K562 (cell line): ENCODE results near the gene MYL12A. TPM values are rescaled to one million over a fixed set of nuclear protein-coding genes. Genes with fewer than 3 reads are reported as not detected.
A peak's percentile ranks its signal among the peaks of the same experiment; 100 is the strongest.

Experiments used
- ATAC-seq: fragments of 200-7000 bp; cut with Tn5 transposase; 3 replicates; pipeline ENCODE4 v1.9.1; 2020; ENCODE audit warnings: moderate library complexity
- BruUV-seq: library from RNA; stranded (reverse); fragments of 400-500 nt; replicated peaks from 2 replicates; lab custom pipeline; 2021; lab: Mats Ljungman, UMichigan
- CTCF ChIA-PET: fragments of 300-600 bp; formaldehyde crosslinking; extraction: SDS; loops from one replicate; lab custom pipeline; 2021; ENCODE audit warnings: low intra/inter-chr PET ratio; lab: Yijun Ruan, JAX
- POLR2A ChIA-PET: fragments of 300-600, 350-650 bp; sonication (Branson Sonifier 250); formaldehyde crosslinking; extraction: SDS; loops from one replicate; lab custom pipeline; 2021; ENCODE audit warnings: antibody characterized with exemption, inconsistent platforms; lab: Yijun Ruan, JAX
- DNase-seq, 4 experiments: peaks; one replicate each; pipeline versions ENCODE4 v3.0.0 to v3.0.0-alpha.2; 2011 to 2018; ENCODE audit warnings: low spot score in 3 of 4, mixed read lengths in 3 of 4; ENCODE audit errors: extremely low read depth in 1 of 4
- FAIRE-seq: peaks from 2 replicates; lab custom pipeline; 2011; peaks lifted over from hg19 to GRCh38; lab: Jason Lieb, UNC
- H2AFZ ChIP-seq: 2 replicates; pipeline ENCODE4 v1.6.0; 2011; ENCODE audit warnings: low read depth, low read length, control low read depth, inconsistent platforms
- H3K27ac ChIP-seq: fragments of 200-600 bp; 3 replicates; pipeline ENCODE4 v1.8.0; 2011; ENCODE audit warnings: low read depth, mild to moderate bottlenecking, control low read depth, inconsistent platforms, low read length, moderate library complexity, mixed read lengths; ENCODE audit errors: extremely low read depth
- H3K27me3 ChIP-seq, 2 experiments: fragments of 300-600 bp in 1 of 2; 2 replicates in 1 of 2; 3 replicates in 1 of 2; pipeline versions ENCODE4 v1.6.0 to v1.8.0; 2011; ENCODE audit warnings: inconsistent platforms in 2 of 2, low read length in 2 of 2, mild to moderate bottlenecking in 1 of 2, mixed read lengths in 1 of 2, moderate library complexity in 1 of 2; ENCODE audit not compliant: control insufficient read depth in 2 of 2, insufficient read depth in 2 of 2
- H3K36me3 ChIP-seq: fragments of 300-600 bp; 3 replicates; pipeline ENCODE4 v1.8.0; 2011; ENCODE audit warnings: mild to moderate bottlenecking, low read length, inconsistent platforms; ENCODE audit not compliant: control insufficient read depth, insufficient read depth
- H3K4me1 ChIP-seq, 2 experiments: fragments of 200-600 bp in 1 of 2; replicated peaks in 1 of 2; 2 replicates in 1 of 2; 3 replicates in 1 of 2; pipeline versions ENCODE4 v1.5.1 to v1.8.0; 2011; ENCODE audit warnings: inconsistent platforms in 2 of 2, low read length in 2 of 2, mild to moderate bottlenecking in 1 of 2, mixed read lengths in 1 of 2, moderate library complexity in 1 of 2; ENCODE audit not compliant: control insufficient read depth in 2 of 2, insufficient read depth in 2 of 2
- H3K4me2 ChIP-seq: 2 replicates; pipeline ENCODE4 v1.6.1; 2011; ENCODE audit warnings: low read length, control low read depth, inconsistent platforms, mixed read lengths; ENCODE audit not compliant: insufficient read depth
- H3K4me3 ChIP-seq: fragments of 200-600 bp; sonication (generic), shearing (Covaris generic); 2 replicates; pipeline ENCODE4 v1.5.1; 2016; ENCODE audit warnings: control low read depth, inconsistent platforms
- H3K79me2 ChIP-seq: fragments of 200-600 bp; 3 replicates; pipeline ENCODE4 v1.8.0; 2011; ENCODE audit warnings: low read length, inconsistent platforms; ENCODE audit not compliant: control insufficient read depth, insufficient read depth
- H3K9ac ChIP-seq, 2 experiments: 2 replicates each; pipeline versions ENCODE4 v1.6.0 to v1.6.1; 2011; ENCODE audit warnings: low read depth in 2 of 2, low read length in 2 of 2, control low read depth in 1 of 2, inconsistent platforms in 1 of 2, mild to moderate bottlenecking in 1 of 2, mixed read lengths in 1 of 2; ENCODE audit not compliant: insufficient read depth in 1 of 2
- H3K9me1 ChIP-seq: one replicate; pipeline ENCODE4 v1.6.0; 2011; ENCODE audit warnings: inconsistent platforms, mild to moderate bottlenecking, low read length, moderate library complexity; ENCODE audit not compliant: control insufficient read depth, insufficient read depth
- H3K9me3 ChIP-seq: replicated peaks from 2 replicates; pipeline ENCODE4 v1.5.1; 2011; ENCODE audit warnings: low read depth, low read length, inconsistent platforms; ENCODE audit not compliant: control insufficient read depth, insufficient read depth
- H4K20me1 ChIP-seq: replicated peaks from 2 replicates; pipeline ENCODE4 v1.6.1; 2011; ENCODE audit warnings: low read length, inconsistent platforms, mixed read lengths; ENCODE audit not compliant: control insufficient read depth, insufficient read depth
- CBX1 ChIP-seq: sonication (generic); IDR thresholded peaks from 2 replicates; pipeline ENCODE4 v1.6.1; 2016; ENCODE audit warnings: antibody characterized with exemption, low read depth, mild to moderate bottlenecking
- CTBP1 ChIP-seq: fragments of 450-650 bp; IDR thresholded peaks from 2 replicates; pipeline ENCODE4 v1.6.1; 2016; ENCODE audit warnings: borderline replicate concordance
- GATA2 ChIP-seq: sonication (generic); formaldehyde crosslinking; IDR thresholded peaks from 2 replicates; pipeline ENCODE4 v1.4.0; 2020; ENCODE audit warnings: mild to moderate bottlenecking, missing genetic modification reagents
- HCFC1 ChIP-seq: IDR thresholded peaks from 2 replicates; pipeline ENCODE4 v1.6.1; 2012; ENCODE audit warnings: low read depth, low read length, improper control_type of control experiment
- HDAC1 ChIP-seq, 2 experiments: fragments of 450-650 bp; IDR thresholded peaks; 2 replicates each; pipeline ENCODE4 v1.6.1; 2016 to 2017; ENCODE audit warnings: inconsistent platforms in 1 of 2, mild to moderate bottlenecking in 1 of 2, moderate library complexity in 1 of 2
- HDAC6 ChIP-seq: IDR thresholded peaks from 2 replicates; pipeline ENCODE4 v1.6.1; 2012; ENCODE audit warnings: low read depth, mild to moderate bottlenecking, control low read depth, inconsistent platforms, low read length, moderate library complexity
- HLTF ChIP-seq: fragments of 450-650 bp; IDR thresholded peaks from 2 replicates; pipeline ENCODE4 v1.6.1; 2016
- HNRNPH1 ChIP-seq: fragments of 200-400 bp; formaldehyde crosslinking; optimal IDR thresholded peaks from 2 replicates; pipeline ENCODE3; 2017; ENCODE audit warnings: low read depth, mild to moderate bottlenecking, low read length, moderate library complexity
- JUND ChIP-seq, 2 experiments: IDR thresholded peaks; 2 replicates in 1 of 2; 3 replicates in 1 of 2; pipeline ENCODE4 v1.6.1; 2011; ENCODE audit warnings: borderline replicate concordance in 2 of 2, low read depth in 2 of 2, low read length in 2 of 2, improper control_type of control experiment in 1 of 2, missing biosample characterization in 1 of 2, missing genetic modification characterization in 1 of 2, missing genetic modification reagents in 1 of 2
- L3MBTL2 ChIP-seq: fragments of 450-650 bp; IDR thresholded peaks from 2 replicates; pipeline ENCODE4 v1.6.1; 2016; ENCODE audit warnings: mild to moderate bottlenecking, moderate library complexity
- NR2C2 ChIP-seq, 2 experiments: fragments of 200-800 bp in 1 of 2; sonication (Bioruptor generic) in 1 of 2; sonication (generic) in 1 of 2; formaldehyde crosslinking in 1 of 2; IDR thresholded peaks; 2 replicates each; pipeline versions ENCODE4 v1.6.1 to v1.8.0; 2016 to 2022; ENCODE audit warnings: mild to moderate bottlenecking in 1 of 2, missing compliant biosample characterization in 1 of 2, missing genetic modification characterization in 1 of 2, missing genetic modification reagents in 1 of 2
- POLR2AphosphoS2 ChIP-seq: IDR thresholded peaks from 2 replicates; pipeline ENCODE4 v1.6.1; 2012; ENCODE audit warnings: low read length, improper control_type of control experiment
- SAFB ChIP-seq: fragments of 200-400 bp; formaldehyde crosslinking; IDR thresholded peaks from 2 replicates; pipeline ENCODE4 v1.6.1; 2017; ENCODE audit warnings: low read depth, low read length, borderline replicate concordance
- SP1 ChIP-seq: sonication (generic); formaldehyde crosslinking; IDR thresholded peaks from 2 replicates; pipeline ENCODE4 v1.8.1; 2022; ENCODE audit warnings: mild to moderate bottlenecking, missing genetic modification reagents
- TAF15 ChIP-seq: fragments of 200-400 bp; formaldehyde crosslinking; IDR thresholded peaks from 2 replicates; pipeline ENCODE4 v1.6.1; 2017; ENCODE audit warnings: mild to moderate bottlenecking, low read depth, low read length, moderate library complexity
- ZNF316 ChIP-seq: fragments of 450-650 bp; IDR thresholded peaks from 2 replicates; pipeline ENCODE4 v1.6.1; 2016
- ZNF384 ChIP-seq: IDR thresholded peaks from 2 replicates; pipeline ENCODE4 v1.6.1; 2012; ENCODE audit warnings: low read depth, low read length, improper control_type of control experiment
- ZNF589 ChIP-seq: fragments of 200-800 bp; sonication (Bioruptor generic); IDR thresholded peaks from 2 replicates; pipeline ENCODE4 v1.6.1; 2016; ENCODE audit warnings: low read depth, missing genetic modification characterization, missing compliant biosample characterization
- ZNF699 ChIP-seq: fragments of 250-450 bp; sonication (Bioruptor Pico); IDR thresholded peaks from 2 replicates; pipeline ENCODE4 v1.8.0; 2021; ENCODE audit warnings: mild to moderate bottlenecking, moderate library complexity; ENCODE audit not compliant: insufficient replicate concordance
- ZNF778 ChIP-seq: fragments of 450-650 bp; formaldehyde crosslinking; IDR thresholded peaks from 2 replicates; pipeline ENCODE4 v1.4.0; 2020; ENCODE audit warnings: mild to moderate bottlenecking, moderate library complexity
- WGBS: fragments of 100-300 bp; shearing (Covaris generic); methylation state at CpG from one replicate; pipeline ENCODE4 v1.1.6; 2016; ENCODE audit warnings: low coverage, mixed read lengths; ENCODE audit not compliant: insufficient coverage; ENCODE audit errors: missing lambda C conversion rate; 5-methylcytosine and 5-hydroxymethylcytosine counted together
- in situ Hi-C: fragments of 300-500 bp; cut with MboI; formaldehyde crosslinking; loops from 4 replicates; pipeline ENCODE4 v1.15.0; 2018; ENCODE audit warnings: inconsistent platforms, mixed read lengths
- intact Hi-C: fragments of 100-400 bp; cut with micrococcal nuclease; formaldehyde crosslinking; loops from 2 replicates; pipeline ENCODE4 v1.14.2; 2022
- polyA plus RNA-seq, 8 experiments: library from polyadenylated mRNA; depleted of rRNA in 4 of 8; stranded (reverse) in 5 of 8; unstranded in 3 of 8; fragments of >200 nt; fragmentation: Nextera tagmentation in 2 of 8; fragmentation: Illumina TruSeq in 1 of 8; extraction: Ambion mirVana in 2 of 8; extraction: Trizol in 1 of 8; gene quantifications; 2 replicates each; pipeline versions ENCODE4 v1.2.1 to v1.2.3, GENCODE V29; 2011 to 2014; ENCODE audit warnings: inconsistent platforms in 1 of 8, missing spikeins in 1 of 8
- total RNA-seq, 7 experiments: library from RNA; depleted of rRNA in 6 of 7; stranded (reverse); fragments of >200 nt in 6 of 7; fragmentation: Illumina TruSeq in 2 of 7; extraction: Trizol in 2 of 7; gene quantifications; 2 replicates each; pipeline versions ENCODE4 v1.2.1 to v1.2.3, GENCODE V29; 2011 to 2021; ENCODE audit warnings: low replicate concordance in 1 of 7
- TF ChIP-seq, protein P1 (sequence below), 3 experiments: IDR thresholded peaks in 2 of 3; conservative IDR thresholded peaks in 1 of 3; 2 replicates each; pipeline ENCODE4 v1.5.1; 2011 to 2012; ENCODE audit warnings: low read length in 3 of 3, mild to moderate bottlenecking in 3 of 3, control low read depth in 2 of 3, improper control_type of control experiment in 1 of 3, inconsistent platforms in 1 of 3, low read depth in 1 of 3, mixed read lengths in 1 of 3, moderate library complexity in 1 of 3; ENCODE audit not compliant: insufficient read depth in 2 of 3

MYL12A gene
- total and polyA plus RNA-seq, 9 of the 15 experiments (the other 6 are each of a cell fraction or from before 2014, with no cell fraction given), result 308 to 1,031 (median 559) TPM

DNA sequence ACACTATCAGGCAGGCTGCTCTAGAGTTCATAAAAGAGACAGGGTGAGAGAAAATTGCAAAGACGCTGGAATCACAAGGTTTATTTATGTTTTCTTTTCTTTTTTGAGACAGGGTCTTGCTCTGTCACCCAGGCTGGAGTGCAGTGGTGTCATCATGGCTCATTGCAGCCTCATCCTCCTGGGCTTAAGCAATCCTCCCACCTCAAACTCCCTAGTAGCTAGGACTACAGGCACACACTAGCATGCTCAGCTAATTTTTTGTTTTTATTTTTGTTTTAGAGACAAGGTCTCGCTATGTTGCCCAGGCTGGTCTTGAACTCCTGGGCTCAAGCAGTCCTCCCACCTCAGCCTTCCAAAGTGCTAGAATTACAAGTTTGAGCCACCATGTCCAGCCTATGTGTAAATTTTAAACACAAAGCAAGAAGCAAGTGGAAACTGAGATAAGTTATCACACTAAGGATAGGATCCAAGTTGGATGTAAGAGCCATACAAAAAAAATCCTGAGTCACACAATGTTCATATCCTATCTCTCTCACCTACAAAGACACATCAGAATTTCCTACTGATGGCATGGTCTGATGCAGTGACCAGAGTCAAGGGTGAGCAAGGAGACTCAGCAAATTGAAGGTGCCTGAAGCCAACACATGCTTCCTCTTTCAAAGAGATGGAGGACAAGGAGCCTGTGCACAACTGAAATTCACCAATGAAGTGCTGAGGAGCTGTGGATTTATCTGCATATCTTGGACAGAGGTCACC, 45.8 kb downstream of the MYL12A start:
- WGBS, result 18% methylated on average over 2 of the region's 2 CpGs
- Histone ChIP-seq H3K9me1 (no peaks in the 10 kb centered on the region), H4K20me1 (no peaks in the 10 kb centered on the region), H3K9me3 (no peaks in the 10 kb centered on the region), H3K27me3 (no peaks in the 10 kb centered on the region), H3K9ac (no peak overlapping the region), H3K36me3 (no peaks in the 10 kb centered on the region), H3K27ac (peak overlapping the region; percentile 1; the same call in 1 of the 3 replicates), H3K4me1 (peaks cover 8 to 21% of the 10 kb centered on the region in 2 experiments; a peak in 4 of 5 replicates), H2AFZ (0 out of 2 replicates have a peak overlapping the region, but pooled peaks have one; percentile 3), H3K4me3 (no peak overlapping the region), H3K4me2 (no peak overlapping the region), H3K79me2 (peaks cover 6% of the 10 kb centered on the region; the same call in 1 of the 3 replicates)
- in situ Hi-C loops (no loop called here), intact Hi-C loops (no loop called here)
- BruUV-seq, result no TSS peak
- DNase-seq (peak in 2 of 4 experiments; percentile 4 to 65), ATAC-seq (no peak), FAIRE-seq (no peak)
- ChIA-PET POLR2A (interaction anchor here (0.6 to 2.3 kb wide), 5 partner anchors 8 to 289 kb away, joined by 3 to 7 read pairs (median 3); partner anchors contain the start of gene TGIF1), CTCF (no interaction called here)
- peak; percentile 57; the same call in 1 of the 2 replicates for TF ChIP-seq ZNF316
- TF ChIP-seq L3MBTL2, result peak; percentile 51; the same call in 1 of the 2 replicates
- TF ChIP-seq JUND (IDR thresholded peaks at IDR 0.05; ENCODE audit: borderline replicate concordance, low read depth, low read length), result peak; percentile 67; the same call in 1 of the 2 replicates
- peak; percentile 87; the same call in 2 of the 3 replicates for TF ChIP-seq JUND (tag; IDR thresholded peaks at IDR 0.05; ENCODE audit: borderline replicate concordance, low read depth, low read length)
- TF ChIP-seq TAF15, result no peak
- TF ChIP-seq SAFB, result no peak
- no peak for TF ChIP-seq ZNF384
- TF ChIP-seq HDAC1 (IDR thresholded peaks at IDR 0.05), result 0 out of 4 replicates have a peak, but pooled peaks of 1 of the 2 experiments have one; percentile 39
- TF ChIP-seq GATA2 (CRISPR knock-in tag), result peak; percentile 33; the same call in 1 of the 2 replicates
- TF ChIP-seq HDAC6, result no peak
- peak; percentile 90 for TF ChIP-seq CTBP1
- TF ChIP-seq CBX1, result no peak
- TF ChIP-seq HCFC1, result no peak
- no peak for TF ChIP-seq POLR2AphosphoS2
- no peak for TF ChIP-seq HNRNPH1
- TF ChIP-seq, protein P1, sequence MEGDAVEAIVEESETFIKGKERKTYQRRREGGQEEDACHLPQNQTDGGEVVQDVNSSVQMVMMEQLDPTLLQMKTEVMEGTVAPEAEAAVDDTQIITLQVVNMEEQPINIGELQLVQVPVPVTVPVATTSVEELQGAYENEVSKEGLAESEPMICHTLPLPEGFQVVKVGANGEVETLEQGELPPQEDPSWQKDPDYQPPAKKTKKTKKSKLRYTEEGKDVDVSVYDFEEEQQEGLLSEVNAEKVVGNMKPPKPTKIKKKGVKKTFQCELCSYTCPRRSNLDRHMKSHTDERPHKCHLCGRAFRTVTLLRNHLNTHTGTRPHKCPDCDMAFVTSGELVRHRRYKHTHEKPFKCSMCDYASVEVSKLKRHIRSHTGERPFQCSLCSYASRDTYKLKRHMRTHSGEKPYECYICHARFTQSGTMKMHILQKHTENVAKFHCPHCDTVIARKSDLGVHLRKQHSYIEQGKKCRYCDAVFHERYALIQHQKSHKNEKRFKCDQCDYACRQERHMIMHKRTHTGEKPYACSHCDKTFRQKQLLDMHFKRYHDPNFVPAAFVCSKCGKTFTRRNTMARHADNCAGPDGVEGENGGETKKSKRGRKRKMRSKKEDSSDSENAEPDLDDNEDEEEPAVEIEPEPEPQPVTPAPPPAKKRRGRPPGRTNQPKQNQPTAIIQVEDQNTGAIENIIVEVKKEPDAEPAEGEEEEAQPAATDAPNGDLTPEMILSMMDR (IDR thresholded peaks at IDR 0.05 in 2 of 3, conservative IDR thresholded peaks at IDR 0.05 in 1 of 3; ENCODE audit: insufficient read depth in 2 of 3, low read depth in 1 of 3, low read length in 3 of 3), result no peak
- TF ChIP-seq NR2C2 (CRISPR knock-in tag; IDR thresholded peaks at IDR 0.05), result no peak
- TF ChIP-seq NR2C2 (tag; IDR thresholded peaks at IDR 0.05), result no peak
- 0 out of 2 replicates have a peak, but pooled peaks have one; percentile 24 for TF ChIP-seq ZNF589 (CRISPR knock-in tag)
- TF ChIP-seq HLTF, result no peak
- no peak for TF ChIP-seq SP1
- TF ChIP-seq ZNF778 (CRISPR knock-in tag), result no peak
- TF ChIP-seq ZNF699 (CRISPR knock-in tag), result no peak
